ENCODE results near the gene PLCXD3.
"Not testable (repeated sequence)": the region's sequence is repeated elsewhere in the genome, so short reads cannot be mapped to it uniquely, and the experiment has no call there.

PLCXD3 gene

GRCh38 chr5:41347569-41347968 is 162.8 kb downstream of the PLCXD3 start:
- DNase-seq (ENCODE audit: low spot score): no peak

GRCh38 chr5:41346609-41347008 is 163.8 kb downstream of the PLCXD3 start:
- no peak for DNase-seq (ENCODE audit: low spot score)

DNA sequence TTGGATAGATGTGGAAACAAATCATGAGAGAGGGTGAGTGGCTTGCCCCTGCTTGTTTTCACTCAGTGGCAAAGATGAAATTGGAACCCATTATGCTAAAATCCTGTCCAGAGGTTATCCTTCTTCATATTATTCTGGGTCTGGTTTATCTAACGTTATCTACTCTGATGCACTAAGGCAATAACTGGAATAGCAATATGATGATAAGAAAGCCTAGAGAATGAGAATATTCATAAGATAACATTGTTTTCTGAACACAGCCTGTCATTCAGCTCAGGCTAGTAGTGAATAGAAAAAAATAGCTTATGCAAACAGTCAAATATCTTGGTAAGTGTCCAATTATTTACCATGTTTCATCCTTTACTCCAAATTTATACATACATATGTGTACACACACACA is 165.1 kb downstream of the PLCXD3 start:
- no peak for DNase-seq (ENCODE audit: low spot score)

DNA sequence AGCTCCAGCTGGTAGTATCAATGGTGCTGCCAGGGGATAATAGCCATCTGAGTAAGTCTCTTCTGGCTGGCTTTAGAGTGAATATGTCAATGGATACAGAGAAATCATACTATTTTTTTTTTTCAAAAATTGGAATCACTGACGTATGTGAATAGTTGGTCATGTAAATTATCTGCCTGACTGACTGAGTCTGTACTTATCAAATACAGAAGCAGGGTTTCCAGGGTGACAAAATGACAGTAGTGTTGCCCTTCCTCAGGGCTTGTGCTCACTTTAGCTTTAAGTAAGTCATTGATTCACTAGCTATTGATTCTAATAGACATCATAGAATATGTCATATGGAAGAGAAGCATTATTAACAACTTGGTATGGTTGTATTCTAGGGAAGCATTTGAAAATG is 171.1 kb downstream of the PLCXD3 start:
- no peak for DNase-seq (ENCODE audit: low spot score)

- no peak for DNase-seq (ENCODE audit: low spot score)
These were observed 172.2 kb downstream of the PLCXD3 start for GRCh38 chr5:41338136-41338675.

- no peak for DNase-seq (ENCODE audit: low spot score)
These were observed 172.7 kb downstream of the PLCXD3 start for GRCh38 chr5:41337724-41338123.

DNA sequence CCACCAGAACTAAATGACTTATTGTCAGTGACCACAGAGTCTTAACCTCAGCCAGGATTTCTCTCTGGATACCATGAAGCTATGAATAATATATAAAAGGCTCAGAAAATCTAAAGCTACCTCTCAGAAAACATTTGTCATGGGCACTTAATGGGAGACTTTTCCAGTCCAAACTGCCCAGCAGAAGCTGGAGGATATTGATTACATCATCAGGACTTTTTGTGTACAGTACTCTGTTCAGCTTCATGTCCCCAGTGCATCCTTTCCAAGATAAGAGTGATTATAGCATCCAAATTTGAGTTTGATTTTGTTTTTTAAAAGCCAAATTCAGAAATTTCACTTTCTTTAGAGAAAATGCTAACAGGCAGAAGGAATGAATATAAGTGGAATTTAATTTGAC is 173.2 kb downstream of the PLCXD3 start:
- no peak for DNase-seq (ENCODE audit: low spot score)

DNA sequence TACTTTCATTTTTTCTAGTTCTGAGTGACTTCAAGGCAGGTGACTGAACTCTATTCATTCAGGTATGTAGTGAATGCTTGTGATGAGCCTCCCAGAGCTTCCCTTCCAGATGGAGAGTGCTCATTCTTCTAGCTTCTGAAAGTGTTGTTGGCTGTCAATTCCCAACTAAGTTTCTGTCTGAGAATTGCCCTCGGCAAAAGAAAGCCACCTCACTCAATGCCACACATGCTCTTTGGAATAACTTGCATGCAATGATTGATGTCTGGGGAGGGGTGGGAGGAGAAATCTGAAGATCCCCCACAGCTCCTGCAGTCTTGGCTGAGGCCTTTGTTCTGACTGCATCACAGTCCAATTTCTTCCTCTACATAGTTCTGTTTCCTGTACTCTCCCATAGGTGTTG is 173.9 kb downstream of the PLCXD3 start:
- DNase-seq (ENCODE audit: low spot score): no peak

DNA sequence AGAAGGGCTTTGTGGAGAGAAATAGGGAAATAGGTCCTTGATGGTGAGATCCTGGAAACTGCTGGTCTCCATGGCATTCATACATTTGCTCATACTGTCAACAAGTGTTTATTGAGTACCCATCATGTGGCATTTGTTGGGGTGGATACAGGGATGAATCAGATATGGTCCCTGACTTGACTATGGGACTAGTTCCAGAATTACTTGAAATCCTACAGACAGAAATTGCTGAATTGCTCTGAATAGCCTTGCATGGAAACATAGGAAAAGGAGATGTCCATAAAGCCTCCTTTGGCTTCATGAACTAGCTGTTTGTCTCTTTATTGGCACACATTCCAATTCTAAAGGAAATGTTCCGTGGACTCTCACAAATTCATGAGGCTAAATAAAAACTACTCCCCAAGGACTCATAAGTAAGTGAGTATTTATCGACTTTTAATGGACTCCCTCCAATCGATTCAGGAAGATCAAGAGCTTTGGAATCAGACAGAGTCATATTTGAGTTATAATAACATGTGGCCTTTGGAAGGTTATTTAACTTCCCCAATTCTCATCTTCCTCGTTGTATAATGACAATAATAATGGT is 174.7 kb downstream of the PLCXD3 start:
- DNase-seq (ENCODE audit: low spot score): no peak

DNA sequence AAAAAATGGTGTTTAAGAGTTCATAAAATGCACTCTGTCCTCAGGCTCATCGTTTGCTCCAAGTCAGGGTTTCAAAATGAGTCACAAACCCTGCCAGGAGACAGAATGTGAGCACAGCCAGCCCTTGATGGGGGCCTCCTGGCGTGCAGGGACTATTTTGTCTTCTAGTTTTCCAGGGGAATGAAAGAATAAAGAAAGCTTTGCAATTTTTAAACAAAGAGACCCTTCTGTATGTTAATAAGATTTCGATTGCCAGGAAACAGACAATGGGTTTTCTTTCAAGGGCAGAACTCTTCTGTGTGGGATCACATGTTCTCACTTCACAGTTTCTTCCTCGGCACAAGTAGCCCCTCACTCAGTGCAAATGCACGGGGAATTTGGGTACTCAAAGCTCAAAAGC is 175.6 kb downstream of the PLCXD3 start:
- peak; percentile 5 for DNase-seq (ENCODE audit: low spot score)

- no peak for DNase-seq (ENCODE audit: low spot score)
These were observed 176.2 kb downstream of the PLCXD3 start for GRCh38 chr5:41334221-41334620.

- DNase-seq (ENCODE audit: low spot score): no peak
These were observed 185.3 kb downstream of the PLCXD3 start for GRCh38 chr5:41325074-41325473.

DNA sequence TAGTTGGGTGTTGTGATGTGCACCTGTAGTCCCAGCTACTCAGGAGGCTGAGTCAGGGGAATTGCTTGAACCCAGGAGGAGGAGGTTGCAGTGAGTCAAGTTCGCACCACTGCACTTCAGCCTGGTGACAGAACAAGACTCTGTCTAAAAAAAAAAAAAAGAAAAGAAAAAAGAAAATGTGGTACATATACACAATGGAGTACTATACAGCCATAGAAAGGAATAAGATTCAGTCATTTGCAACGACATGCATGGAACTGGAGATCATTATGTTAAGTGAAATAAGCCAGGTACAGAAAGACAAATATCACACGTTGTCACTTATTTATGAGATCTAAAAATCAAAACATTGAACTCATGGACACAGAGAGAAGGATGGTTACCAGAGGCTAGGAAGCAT is 187.6 kb downstream of the PLCXD3 start:
- DNase-seq (ENCODE audit: low spot score): not testable (repeated sequence)

GRCh38 chr5:41312478-41313060 is 197.8 kb downstream of the PLCXD3 start:
- DNase-seq (ENCODE audit: low spot score): no peak

DNA sequence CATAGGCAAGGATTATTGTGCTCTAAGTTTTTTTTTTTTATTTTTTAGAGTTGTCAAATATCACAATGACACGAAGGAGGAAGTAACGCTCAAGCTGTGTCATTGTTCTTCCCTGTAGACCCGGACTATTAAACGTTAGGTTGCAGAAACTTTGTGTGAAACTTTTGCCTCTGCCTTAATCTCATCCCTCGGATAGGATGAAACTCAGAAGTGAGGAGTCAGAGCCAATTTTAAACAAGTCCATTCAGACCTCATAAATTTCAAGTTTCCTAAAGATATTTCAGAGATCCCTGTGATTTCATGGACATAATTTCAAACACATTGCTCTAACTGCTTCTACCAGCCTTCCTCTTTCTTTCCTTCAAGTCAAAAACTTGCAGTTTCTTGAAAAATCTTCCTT is 198.3 kb downstream of the PLCXD3 start:
- DNase-seq (ENCODE audit: low spot score): no peak

DNA sequence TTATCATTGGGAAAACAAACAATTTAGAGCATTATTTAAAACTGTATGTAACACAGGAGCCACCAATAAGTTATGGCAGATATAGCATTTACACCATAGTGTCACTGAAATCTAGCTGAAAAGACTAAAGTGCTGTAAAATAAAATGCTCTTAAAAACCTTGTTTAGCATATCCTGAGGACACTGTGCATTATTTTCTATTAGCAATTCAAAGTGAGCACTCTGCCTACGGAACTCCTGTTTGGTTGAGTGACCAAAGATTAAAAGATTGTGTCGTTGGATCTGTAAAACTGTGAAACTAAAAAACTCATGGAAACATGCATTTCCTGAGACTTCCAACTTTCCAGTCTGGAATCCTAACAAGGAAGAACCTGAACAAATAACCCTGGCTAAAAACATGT is 201.1 kb downstream of the PLCXD3 start:
- DNase-seq (ENCODE audit: low spot score): no peak

DNA sequence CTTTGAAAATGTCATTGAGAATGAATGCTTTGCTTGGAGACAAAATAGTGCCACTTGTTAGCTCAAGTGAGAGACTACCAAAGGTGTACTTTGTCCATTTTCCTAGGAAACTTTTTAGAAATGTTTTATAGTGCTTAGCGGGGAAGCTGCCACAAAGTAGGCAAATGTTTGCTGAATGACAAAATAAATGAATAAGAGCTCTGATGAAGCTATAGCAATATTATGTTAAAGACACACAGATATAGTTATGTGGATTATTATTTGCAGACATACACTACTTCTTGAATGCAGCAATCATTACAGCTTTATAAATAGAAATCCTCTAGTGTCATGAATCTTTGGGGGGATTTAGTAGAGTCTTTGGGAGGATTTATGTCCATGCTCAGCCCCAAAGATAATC is 204.4 kb downstream of the PLCXD3 start:
- no peak for DNase-seq (ENCODE audit: low spot score)

DNA sequence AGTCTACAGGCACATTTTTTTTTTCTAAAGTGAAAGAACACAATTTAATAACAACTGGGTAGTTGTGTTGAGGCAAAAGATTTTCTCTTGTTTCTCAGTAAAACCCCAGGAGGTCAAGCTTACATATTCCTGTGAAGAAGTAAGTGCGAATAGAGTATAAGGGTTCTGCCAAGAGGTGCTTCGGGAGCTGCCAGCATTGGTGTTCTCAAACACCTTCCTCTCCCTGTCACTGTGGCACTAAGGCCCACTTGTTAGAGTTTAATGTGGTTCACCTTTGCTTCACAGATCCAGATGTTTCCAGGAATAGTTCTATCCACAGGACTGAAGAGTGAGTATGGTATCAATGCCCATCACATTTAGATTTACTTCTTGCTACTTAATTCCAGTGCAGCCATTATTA is 205.3 kb downstream of the PLCXD3 start:
- DNase-seq (ENCODE audit: low spot score): no peak

- DNase-seq (ENCODE audit: low spot score): no peak
These were observed 214.3 kb downstream of the PLCXD3 start for GRCh38 chr5:41296066-41296465.

DNA sequence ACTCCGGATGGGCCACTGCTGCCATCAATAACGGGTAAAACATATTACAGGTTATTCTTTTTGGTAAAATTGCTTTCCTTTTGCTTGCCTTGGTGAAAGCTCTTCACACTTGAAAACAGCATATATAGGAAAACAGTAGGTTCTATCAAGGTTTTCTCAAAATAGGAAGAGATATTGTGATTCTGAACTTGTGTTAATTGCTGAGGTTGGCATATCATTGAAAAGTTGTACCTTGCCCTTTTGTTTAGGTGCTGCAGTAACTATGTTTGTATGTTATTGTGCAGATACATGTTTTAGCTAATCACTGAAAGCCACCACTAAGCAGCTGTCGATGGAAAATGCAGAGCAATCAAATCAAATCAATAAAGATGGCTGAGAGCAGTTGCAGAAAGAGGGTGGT is 219.1 kb downstream of the PLCXD3 start:
- no peak for DNase-seq (ENCODE audit: low spot score)

- DNase-seq (ENCODE audit: low spot score): no peak
These were observed 219.6 kb downstream of the PLCXD3 start for GRCh38 chr5:41290810-41291209.

DNA sequence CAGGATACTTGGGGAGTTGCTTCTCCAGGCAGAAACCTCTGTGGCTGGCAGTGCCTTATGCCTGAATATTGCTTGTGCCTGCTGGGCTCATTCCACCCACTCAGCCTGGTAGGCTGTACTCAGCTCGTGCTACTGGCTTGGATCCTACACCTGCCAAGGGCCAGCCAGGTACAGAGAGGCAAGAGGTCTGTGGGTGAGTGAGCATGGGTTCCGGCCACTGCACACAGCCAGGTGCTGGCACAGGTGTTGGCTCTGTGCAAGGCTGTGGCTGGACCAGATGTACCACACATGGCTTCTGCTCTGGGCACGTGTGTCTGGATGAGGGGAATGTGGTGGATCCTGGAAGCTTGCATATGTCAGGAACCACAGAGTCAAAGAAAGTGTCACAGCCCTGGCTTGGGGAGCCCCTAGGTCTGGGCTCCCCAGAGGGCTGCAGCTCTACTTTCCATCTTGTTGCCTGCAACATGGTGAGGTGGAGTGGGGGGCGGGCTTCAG is 220.4 kb downstream of the PLCXD3 start:
- no peak for DNase-seq (ENCODE audit: low spot score)

GRCh38 chr5:41286696-41287095 is 223.7 kb downstream of the PLCXD3 start:
- no peak for DNase-seq (ENCODE audit: low spot score)

DNA sequence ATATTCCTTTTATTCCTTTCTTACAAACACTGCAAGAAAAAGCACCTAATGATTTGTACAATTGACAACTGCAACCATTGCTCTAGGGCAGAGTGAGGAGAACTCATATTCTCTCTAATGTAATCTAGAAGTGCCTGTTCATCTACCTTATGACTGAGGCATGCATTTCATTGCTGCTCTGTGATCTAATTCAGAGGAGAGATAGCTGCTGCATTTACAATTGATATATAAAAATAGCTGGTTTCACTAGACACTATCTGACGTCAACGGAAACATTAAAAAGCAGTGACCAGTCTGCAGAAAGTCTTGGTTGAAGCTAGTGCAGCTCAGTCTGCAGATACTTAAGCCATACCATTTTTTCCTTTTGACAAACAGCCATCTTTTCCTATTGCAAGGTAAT is 224.2 kb downstream of the PLCXD3 start:
- no peak for DNase-seq (ENCODE audit: low spot score)

Data from AG08396 (cell line).